BLaER1 treated with 17β-estradiol and CSF1 and Interleukin-3, amounts not matched to agents 10 nM and 100 nM (cell line): ENCODE results near the gene RSBN1.
A peak's percentile ranks its signal among the peaks of the same experiment; 100 is the strongest.
"Not testable (repeated sequence)": the region's sequence is repeated elsewhere in the genome, so short reads cannot be mapped to it uniquely, and the experiment has no call there.

Experiments
- H3K27ac ChIP-seq, 11 experiments: shearing (Covaris generic); formaldehyde crosslinking; 2 replicates each; pipeline ENCODE4 v1.8.1; 2022
- H3K27me3 ChIP-seq, 11 experiments: shearing (Covaris generic); formaldehyde crosslinking; 2 replicates each; pipeline ENCODE4 v1.8.1; 2022
- H3K36me3 ChIP-seq, 11 experiments: shearing (Covaris generic); formaldehyde crosslinking; 2 replicates each; pipeline ENCODE4 v1.8.1; 2022
- H3K4me1 ChIP-seq, 10 experiments: shearing (Covaris generic); formaldehyde crosslinking; 2 replicates each; pipeline ENCODE4 v1.8.1; 2022
- H3K4me2 ChIP-seq, 11 experiments: shearing (Covaris generic); formaldehyde crosslinking; 2 replicates each; pipeline ENCODE4 v1.8.1; 2022
- H3K4me3 ChIP-seq, 10 experiments: shearing (Covaris generic); formaldehyde crosslinking; 2 replicates each; pipeline ENCODE4 v1.8.1; 2022
- H3K9ac ChIP-seq, 11 experiments: shearing (Covaris generic); formaldehyde crosslinking; 2 replicates each; pipeline ENCODE4 v1.8.1; 2022
- H3K9me3 ChIP-seq, 11 experiments: shearing (Covaris generic); formaldehyde crosslinking; replicated peaks in 1 of 11; 2 replicates each; pipeline ENCODE4 v1.8.1; 2022
- H4K20me1 ChIP-seq, 11 experiments: shearing (Covaris generic); formaldehyde crosslinking; 2 replicates each; pipeline ENCODE4 v1.8.1; 2022
- Cebpa-rat ChIP-seq, 11 experiments: shearing (Covaris generic); IDR thresholded peaks; 2 replicates each; pipeline ENCODE4 v1.8.1; 2022

The RSBN1 gene

GRCh38 chr1:113765306-113766230, 46.7 kb downstream of the RSBN1 start:
- Histone ChIP-seq H3K27ac (no peak overlapping the region), H3K36me3 (peaks cover 44 to 76% (median 66%) of the 10 kb centered on the region in 11 experiments), H3K4me1 (peaks cover 0 to 18% (median 3%) of the 10 kb centered on the region in 10 experiments; a peak in 14 of 20 replicates), H4K20me1 (peaks cover 0 to 7% (median 0%) of the 10 kb centered on the region in 11 experiments; a peak in 4 of 22 replicates), H3K9me3 (no peaks in the 10 kb centered on the region), H3K9ac (no peak overlapping the region), H3K4me2 (no peak overlapping the region), H3K4me3 (no peak overlapping the region), H3K27me3 (no peaks in the 10 kb centered on the region)
- no peak for TF ChIP-seq Cebpa-rat (IDR thresholded peaks at IDR 0.05)

- peaks cover 8 to 14% (median 9%) of the 10 kb centered on the region in 10 experiments; a peak in 19 of 20 replicates for H3K4me1 ChIP-seq
Measured at GRCh38 chr1:113763661-113764060, 48.6 kb downstream of the RSBN1 start.

GRCh38 chr1:113761937-113762336, 50.3 kb downstream of the RSBN1 start:
- Histone ChIP-seq H3K4me2 (no peak overlapping the region), H3K9me3 (no peaks in the 10 kb centered on the region), H3K36me3 (peaks cover 22 to 41% (median 32%) of the 10 kb centered on the region in 11 experiments), H3K4me3 (no peak overlapping the region), H3K27me3 (no peaks in the 10 kb centered on the region), H3K27ac (no peak overlapping the region), H4K20me1 (no peaks in the 10 kb centered on the region), H3K4me1 (peaks cover 16 to 22% (median 18%) of the 10 kb centered on the region in 10 experiments), H3K9ac (no peak overlapping the region)
- no peak for TF ChIP-seq Cebpa-rat (IDR thresholded peaks at IDR 0.05)

More at GRCh38 chr1:113763661-113764060, 48.6 kb downstream of the RSBN1 start:
- Histone ChIP-seq H3K4me2 (no peak overlapping the region), H3K27ac (no peak overlapping the region), H3K9ac (no peak overlapping the region), H3K36me3 (peaks cover 39 to 58% (median 49%) of the 10 kb centered on the region in 11 experiments), H4K20me1 (no peaks in the 10 kb centered on the region), H3K4me3 (no peak overlapping the region), H3K9me3 (no peaks in the 10 kb centered on the region), H3K27me3 (no peaks in the 10 kb centered on the region)
- TF ChIP-seq Cebpa-rat (IDR thresholded peaks at IDR 0.05): no peak

- Histone ChIP-seq H3K27me3 (no peaks in the 10 kb centered on the region), H3K9me3 (no peaks in the 10 kb centered on the region; a peak in 1 of 22 replicates), H3K4me1 (peaks cover 27 to 37% (median 32%) of the 10 kb centered on the region in 10 experiments), H3K27ac (peak overlapping the region; percentile 85 to 99 (median 92); a peak in 21 of 22 replicates), H3K4me3 (peak overlapping the region; percentile 77 to 97 (median 90)), H3K4me2 (peak overlapping the region; percentile 70 to 93 (median 80)), H3K36me3 (peaks cover 6 to 41% (median 21%) of the 10 kb centered on the region in 11 experiments; a peak in 21 of 22 replicates), H4K20me1 (no peaks in the 10 kb centered on the region), H3K9ac (peak overlapping the region; percentile 89 to 97 (median 93))
- TF ChIP-seq Cebpa-rat (IDR thresholded peaks at IDR 0.05): no peak
Measured at GRCh38 chr1:113760102-113761080, 51.9 kb downstream of the RSBN1 start.

- peak within 1 kb of the TSS; percentile 77 to 97 (median 90) for H3K4me3 ChIP-seq
- no peak for TF ChIP-seq Cebpa-rat (IDR thresholded peaks at IDR 0.05)
- H3K4me2 ChIP-seq: peak within 1 kb of the TSS; percentile 70 to 93 (median 80)
- H4K20me1 ChIP-seq: no peaks in the 10 kb centered on the region
- H3K9me3 ChIP-seq: no peaks in the 10 kb centered on the region; a peak in 1 of 22 replicates
- H3K4me1 ChIP-seq: peaks cover 27 to 37% (median 33%) of the 10 kb centered on the region in 10 experiments
- H3K27me3 ChIP-seq: no peaks in the 10 kb centered on the region
- H3K9ac ChIP-seq: peak within 1 kb of the TSS; percentile 89 to 97 (median 93)
- peaks cover 0 to 39% (median 15%) of the 10 kb centered on the region in 11 experiments; a peak in 17 of 22 replicates for H3K36me3 ChIP-seq
- peak within 1 kb of the TSS; percentile 85 to 99 (median 92) for H3K27ac ChIP-seq
Measured at GRCh38 chr1:113759333-113760101, 52.8 kb downstream of the RSBN1 start, which contains the start of gene PHTF1. Gene PHTF1, minus strand, starts transcription at chr1:113759486. Its CDS starts 783 bp downstream, at chr1:113758703.

GRCh38 chr1:113758631-113759332, 53.5 kb downstream of the RSBN1 start:
- Histone ChIP-seq H3K4me2 (peak overlapping the region; percentile 70 to 93 (median 80)), H3K9me3 (peaks cover 0 to under 1% (median 0%) of the 10 kb centered on the region in 11 experiments; a peak in 3 of 22 replicates), H3K9ac (peak overlapping the region; percentile 89 to 97 (median 93)), H3K27me3 (no peaks in the 10 kb centered on the region), H3K4me3 (peak overlapping the region; percentile 77 to 97 (median 90)), H3K36me3 (peaks cover 5 to 39% (median 17%) of the 10 kb centered on the region in 11 experiments), H3K27ac (peak overlapping the region; percentile 85 to 99 (median 92)), H4K20me1 (no peaks in the 10 kb centered on the region), H3K4me1 (peaks cover 27 to 37% (median 33%) of the 10 kb centered on the region in 10 experiments)
- TF ChIP-seq Cebpa-rat (IDR thresholded peaks at IDR 0.05): no peak

- Histone ChIP-seq H3K36me3 (peaks cover 12 to 51% (median 28%) of the 10 kb centered on the region in 11 experiments), H3K4me3 (peak overlapping the region in 1 of 10 experiments; percentile 90; a peak in 2 of 20 replicates), H4K20me1 (no peaks in the 10 kb centered on the region), H3K9me3 (peaks cover 0 to 6% (median 0%) of the 10 kb centered on the region in 11 experiments; a peak in 3 of 22 replicates), H3K4me1 (peaks cover 27 to 37% (median 33%) of the 10 kb centered on the region in 10 experiments), H3K9ac (no peak overlapping the region), H3K4me2 (peak overlapping the region; percentile 70 to 93 (median 80)), H3K27me3 (no peaks in the 10 kb centered on the region), H3K27ac (no peak overlapping the region)
- no peak for TF ChIP-seq Cebpa-rat (IDR thresholded peaks at IDR 0.05)
Measured at GRCh38 chr1:113756461-113756860, 55.8 kb downstream of the RSBN1 start.

GRCh38 chr1:113753333-113753732, 58.9 kb downstream of the RSBN1 start:
- not testable (repeated sequence) for H3K4me2 ChIP-seq, H4K20me1 ChIP-seq, H3K9ac ChIP-seq, H3K4me3 ChIP-seq, H3K9me3 ChIP-seq, H3K27me3 ChIP-seq, H3K27ac ChIP-seq
- Histone ChIP-seq H3K36me3 (peaks cover 23 to 83% (median 47%) of the 10 kb centered on the region in 11 experiments), H3K4me1 (peaks cover 18 to 25% (median 23%) of the 10 kb centered on the region in 10 experiments)
